Fibroblast of lung (primary cell): ENCODE measurements around the gene GNLY. TPM values are rescaled to one million over a fixed set of nuclear protein-coding genes. Genes with fewer than 3 reads are reported as not detected.

Experiments used
- DNase-seq, 2 donors: peaks; one replicate each; pipeline versions ENCODE4 v3.0.0 to v3.0.0-alpha.2; 2010; ENCODE audit warnings: low read depth in 2 of 2
- H2AFZ ChIP-seq: 2 replicates; pipeline ENCODE4 v1.5.1; 2012; ENCODE audit warnings: low read length, control low read depth, inconsistent platforms
- H3K27ac ChIP-seq: 2 replicates; pipeline ENCODE4 v1.5.1; 2011; ENCODE audit warnings: low read length, control low read depth; ENCODE audit not compliant: insufficient read depth
- H3K27me3 ChIP-seq: 2 replicates; pipeline ENCODE4 v1.5.1; 2011; ENCODE audit warnings: mild to moderate bottlenecking, low read length; ENCODE audit not compliant: control insufficient read depth, insufficient read depth
- H3K36me3 ChIP-seq: 2 replicates; pipeline ENCODE4 v1.5.1; 2011; ENCODE audit warnings: low read length; ENCODE audit not compliant: control insufficient read depth, insufficient read depth
- H3K4me1 ChIP-seq: 2 replicates; pipeline ENCODE4 v1.5.1; 2011; ENCODE audit warnings: low read length; ENCODE audit not compliant: control insufficient read depth, insufficient read depth; ENCODE audit errors: extremely low read depth
- H3K4me2 ChIP-seq: 2 replicates; pipeline ENCODE4 v1.5.1; 2011; ENCODE audit warnings: low read length, control low read depth; ENCODE audit not compliant: insufficient read depth; ENCODE audit errors: extremely low read depth
- H3K4me3 ChIP-seq, 4 experiments: fragments of 200-600 bp in 1 of 4; sonication (generic) in 1 of 4; replicated peaks in 1 of 4; 2 replicates each; pipeline ENCODE4 v1.5.1; 2011 to 2016; ENCODE audit warnings: low read length in 4 of 4, low read depth in 3 of 4, mild to moderate bottlenecking in 3 of 4, control low read depth in 2 of 4, inconsistent platforms in 1 of 4, mixed read lengths in 1 of 4; ENCODE audit not compliant: insufficient read depth in 1 of 4; ENCODE audit errors: control extremely low read depth in 1 of 4
- H3K79me2 ChIP-seq: 2 replicates; pipeline ENCODE4 v1.5.1; 2012; ENCODE audit warnings: mild to moderate bottlenecking, low read length, inconsistent platforms; ENCODE audit not compliant: control insufficient read depth, insufficient read depth
- H3K9ac ChIP-seq: 2 replicates; pipeline ENCODE4 v1.5.1; 2011; ENCODE audit warnings: mild to moderate bottlenecking, low read length, control low read depth; ENCODE audit not compliant: insufficient read depth
- H3K9me3 ChIP-seq: 2 replicates; pipeline ENCODE4 v1.5.1; 2012; ENCODE audit warnings: low read depth, low read length; ENCODE audit not compliant: control insufficient read depth, insufficient read depth
- H4K20me1 ChIP-seq: 2 replicates; pipeline ENCODE4 v1.5.1; 2011; ENCODE audit warnings: low read length; ENCODE audit not compliant: control insufficient read depth, insufficient read depth; ENCODE audit errors: extremely low read depth
- CTCF ChIP-seq, 2 donors: IDR thresholded peaks in 1 of 2; conservative IDR thresholded peaks in 1 of 2; 1 replicate in 1 of 2; 2 replicates in 1 of 2; pipeline ENCODE4 v1.5.1; 2011 to 2012; ENCODE audit warnings: low read length in 2 of 2, control low read depth in 1 of 2, inconsistent platforms in 1 of 2, low read depth in 1 of 2, mild to moderate bottlenecking in 1 of 2
- EZH2 ChIP-seq: IDR thresholded peaks from 2 replicates; pipeline ENCODE4 v1.5.1; 2012; ENCODE audit warnings: low read length, control low read depth, mild to moderate bottlenecking; ENCODE audit errors: missing control alignments
- polyA plus RNA-seq, 2 donors: library from polyadenylated mRNA; depleted of rRNA in 1 of 2; stranded (reverse) in 1 of 2; unstranded in 1 of 2; fragments of >200 nt; gene quantifications; 2 replicates each; pipeline ENCODE4 v1.2.1, GENCODE V29; 2011 to 2012; ENCODE audit warnings: missing spikeins in 1 of 2
- total RNA-seq: library from RNA; depleted of rRNA; stranded (reverse); fragments of >200 nt; gene quantifications from 2 replicates; pipeline ENCODE4 v1.2.1, GENCODE V29; 2014

GNLY gene
- total and polyA plus RNA-seq, 2 donors (not counting 1 experiment from before 2014, with no cell fraction given), result under 0.01 TPM; not detected in 1

GRCh38 chr2:85733121-85733960, 39.2 kb downstream of the GNLY start:
- Histone ChIP-seq H3K4me2 (no peak overlapping the region), H3K79me2 (no peaks in the 10 kb centered on the region), H3K9me3 (no peaks in the 10 kb centered on the region), H3K4me3 (no peak overlapping the region), H2AFZ (no peak overlapping the region), H3K27ac (no peak overlapping the region), H4K20me1 (no peaks in the 10 kb centered on the region), H3K27me3 (no peaks in the 10 kb centered on the region), H3K9ac (no peak overlapping the region), H3K36me3 (no peaks in the 10 kb centered on the region), H3K4me1 (peaks cover 14% of the 10 kb centered on the region)
- TF ChIP-seq EZH2, result no peak
- no peak for TF ChIP-seq CTCF (conservative IDR thresholded peaks at IDR 0.05 in 1 of 2, IDR thresholded peaks at IDR 0.05 in 1 of 2; ENCODE audit: low read depth in 1 of 2, low read length in 2 of 2)
- no peak for DNase-seq

- H3K4me3 ChIP-seq, result no peak overlapping the region
- no peak overlapping the region for H3K4me2 ChIP-seq
- DNase-seq, result no peak
- H3K9me3 ChIP-seq, result no peaks in the 10 kb centered on the region
- TF ChIP-seq CTCF (conservative IDR thresholded peaks at IDR 0.05 in 1 of 2, IDR thresholded peaks at IDR 0.05 in 1 of 2; ENCODE audit: low read depth in 1 of 2, low read length in 2 of 2), result no peak
- no peak for TF ChIP-seq EZH2
- H3K27ac ChIP-seq, result no peak overlapping the region
- no peaks in the 10 kb centered on the region for H3K36me3 ChIP-seq
- H3K79me2 ChIP-seq, result no peaks in the 10 kb centered on the region
- no peaks in the 10 kb centered on the region for H3K27me3 ChIP-seq
- H4K20me1 ChIP-seq, result no peaks in the 10 kb centered on the region
- no peak overlapping the region for H3K9ac ChIP-seq
- H3K4me1 ChIP-seq, result peaks cover 17% of the 10 kb centered on the region
- H2AFZ ChIP-seq, result no peak overlapping the region
Measured at GRCh38 chr2:85734015-85734414, 39.9 kb downstream of the GNLY start.

- DNase-seq, result peak in 1 of 2 donors; percentile 60
- H3K4me3 ChIP-seq, result no peak overlapping the region
- H2AFZ ChIP-seq, result no peak overlapping the region
- H4K20me1 ChIP-seq, result no peaks in the 10 kb centered on the region
- H3K27me3 ChIP-seq, result no peaks in the 10 kb centered on the region
- peaks cover 17% of the 10 kb centered on the region for H3K4me1 ChIP-seq
- no peak overlapping the region for H3K4me2 ChIP-seq
- no peak overlapping the region for H3K27ac ChIP-seq
- no peaks in the 10 kb centered on the region for H3K36me3 ChIP-seq
- H3K9me3 ChIP-seq, result no peaks in the 10 kb centered on the region
- TF ChIP-seq EZH2, result no peak
- TF ChIP-seq CTCF (conservative IDR thresholded peaks at IDR 0.05 in 1 of 2, IDR thresholded peaks at IDR 0.05 in 1 of 2; ENCODE audit: low read depth in 1 of 2, low read length in 2 of 2), result no peak
- no peaks in the 10 kb centered on the region for H3K79me2 ChIP-seq
- H3K9ac ChIP-seq, result no peak overlapping the region
Measured at GRCh38 chr2:85734942-85735608, 40.9 kb downstream of the GNLY start.
